NCI-H1105 treated with DMSO at 0.1 percent for 48 hours (cell line): Measurements from ENCODE around the gene ARHGDIG.
"Not testable (repeated sequence)": the region's sequence is repeated elsewhere in the genome, so short reads cannot be mapped to it uniquely, and the experiment has no call there.

Experiments
- DNase-seq: peaks from one replicate; lab custom pipeline; 2025; lab: John Stamatoyannopoulos, UW

The ARHGDIG gene

GRCh38 chr16:280552-280951, at the start of gene ARHGDIG:
Gene ARHGDIG (plus strand): TSS chr16:280591. CDS start chr16:280681, 90 bp downstream.
- DNase-seq: no peak

GRCh38 chr16:230949-231348, 49.4 kb upstream of the ARHGDIG start:
- DNase-seq: no peak

GRCh38 chr16:234468-235305, 45.7 kb upstream of the ARHGDIG start, which contains the start of gene FAM234A:
Gene FAM234A (plus strand): TSS chr16:234821. CDS start chr16:254414, 19,593 bp downstream.
- DNase-seq: peak; percentile 80

- no peak for DNase-seq
These were observed 40.5 kb upstream of the ARHGDIG start for GRCh38 chr16:239948-240277.

- no peak for DNase-seq
These were observed 39.8 kb upstream of the ARHGDIG start for GRCh38 chr16:240559-240958.

GRCh38 chr16:242281-242680, 38.1 kb upstream of the ARHGDIG start:
- no peak for DNase-seq

- DNase-seq: no peak
These were observed 37.0 kb upstream of the ARHGDIG start for GRCh38 chr16:243348-243747.

GRCh38 chr16:245105-245504, 35.3 kb upstream of the ARHGDIG start:
- DNase-seq: no peak

- DNase-seq: no peak
These were observed 33.4 kb upstream of the ARHGDIG start for GRCh38 chr16:247027-247426.

GRCh38 chr16:249431-249830, 31.0 kb upstream of the ARHGDIG start:
- DNase-seq: no peak

- no peak for DNase-seq
These were observed 27.7 kb upstream of the ARHGDIG start for GRCh38 chr16:252366-253337.

- DNase-seq: no peak
These were observed 26.6 kb upstream of the ARHGDIG start for GRCh38 chr16:253833-254232.

- DNase-seq: no peak
These were observed 25.9 kb upstream of the ARHGDIG start for GRCh38 chr16:254461-254860.

GRCh38 chr16:255183-255582, 25.2 kb upstream of the ARHGDIG start:
- DNase-seq: no peak

GRCh38 chr16:258091-258490, 22.3 kb upstream of the ARHGDIG start:
- DNase-seq: not testable (repeated sequence)

GRCh38 chr16:259226-259625, 21.2 kb upstream of the ARHGDIG start:
- DNase-seq: no peak

- no peak for DNase-seq
These were observed 20.6 kb upstream of the ARHGDIG start for GRCh38 chr16:259814-260253.

- DNase-seq: no peak
These were observed 20.1 kb upstream of the ARHGDIG start for GRCh38 chr16:260326-260725.

GRCh38 chr16:261031-261691, 19.2 kb upstream of the ARHGDIG start:
- DNase-seq: no peak

GRCh38 chr16:262121-262745, 18.2 kb upstream of the ARHGDIG start:
- DNase-seq: no peak

GRCh38 chr16:263182-263774, 17.1 kb upstream of the ARHGDIG start:
- DNase-seq: no peak
